Esophagus squamous epithelium (tissue), 4 donors: ENCODE results near the gene CASP8.

Experiments
- CTCF ChIP-seq, 6 experiments: fragments of 450-650 bp in 4 of 6; fragments of 200-600 bp in 2 of 6; sonication (generic) in 2 of 6; IDR thresholded peaks; one replicate each; pipeline ENCODE4 v1.5.1; 2016 to 2019; ENCODE audit warnings: antibody characterized with exemption in 6 of 6, mild to moderate bottlenecking in 4 of 6, moderate library complexity in 4 of 6
- POLR2A ChIP-seq, 4 donors: fragments of 450-650 bp; IDR thresholded peaks; one replicate each; pipeline ENCODE4 v1.6.1; 2017; ENCODE audit warnings: antibody characterized with exemption in 4 of 4, mild to moderate bottlenecking in 4 of 4, moderate library complexity in 3 of 4

DNA sequence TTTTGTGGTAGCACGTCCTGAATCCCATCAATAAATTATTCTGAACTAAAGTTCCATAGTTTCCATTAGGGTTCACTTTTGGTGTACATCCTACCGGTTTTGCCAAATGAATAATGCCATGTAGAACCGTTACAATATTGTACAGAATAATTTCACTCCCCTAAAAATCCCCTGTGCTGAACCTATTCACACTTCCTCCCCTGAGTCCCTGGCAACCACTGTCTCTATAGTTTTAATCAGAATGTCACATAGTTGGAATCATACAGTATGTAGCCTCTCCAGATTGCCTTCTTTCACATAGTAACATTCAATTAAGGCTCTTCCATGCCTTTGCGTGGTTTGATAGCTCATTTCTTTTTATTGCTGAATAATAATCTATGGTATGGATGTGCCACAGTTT is 9.6 kb upstream of the CASP8 start:
- TF ChIP-seq CTCF (IDR thresholded peaks at IDR 0.05) (no peak), POLR2A (IDR thresholded peaks at IDR 0.05) (no peak)
